Activated gamma-delta T cell (primary cell): ENCODE measurements around the gene LRBA.
"Not testable (repeated sequence)": the region's sequence is repeated elsewhere in the genome, so short reads cannot be mapped to it uniquely, and the experiment has no call there.

Experiments
- DNase-seq: peaks from one replicate; lab custom pipeline; 2025; lab: John Stamatoyannopoulos, UW
- total RNA-seq, 2 donors: gene quantifications; one replicate each; lab custom pipeline; 2026; lab: John Stamatoyannopoulos, UW

Gene LRBA
- total RNA-seq: 327 to 352 reads per million in 2 donors

- DNase-seq: peak; percentile 49
These were observed at the start of gene LRBA for GRCh38 chr4:151014521-151015458. LRBA (minus strand) TSS chr4:151015284; CDS start chr4:151014642, 642 bp downstream.

GRCh38 chr4:151063143-151063542 is 48.1 kb upstream of the LRBA start:
- DNase-seq: not testable (repeated sequence)

GRCh38 chr4:151055539-151055938 is 40.5 kb upstream of the LRBA start:
- no peak for DNase-seq

- no peak for DNase-seq
These were observed 37.7 kb upstream of the LRBA start for GRCh38 chr4:151052785-151053184.

GRCh38 chr4:151049430-151049884 is 34.4 kb upstream of the LRBA start:
- DNase-seq: no peak

GRCh38 chr4:151048913-151049312 is 33.8 kb upstream of the LRBA start:
- DNase-seq: no peak

- DNase-seq: no peak
These were observed 31.5 kb upstream of the LRBA start for GRCh38 chr4:151046609-151047008.

GRCh38 chr4:151045907-151046306 is 30.8 kb upstream of the LRBA start:
- DNase-seq: no peak

- no peak for DNase-seq
These were observed 28.9 kb upstream of the LRBA start for GRCh38 chr4:151043803-151044515.

GRCh38 chr4:151039733-151040132 is 24.6 kb upstream of the LRBA start:
- no peak for DNase-seq

GRCh38 chr4:151038452-151039157 is 23.5 kb upstream of the LRBA start:
- no peak for DNase-seq

GRCh38 chr4:151035911-151036310 is 20.8 kb upstream of the LRBA start:
- no peak for DNase-seq

GRCh38 chr4:151035328-151035727 is 20.2 kb upstream of the LRBA start:
- DNase-seq: no peak

GRCh38 chr4:151034829-151035228 is 19.7 kb upstream of the LRBA start:
- no peak for DNase-seq

- DNase-seq: no peak
These were observed 16.9 kb upstream of the LRBA start for GRCh38 chr4:151031831-151032605.

- no peak for DNase-seq
These were observed 14.5 kb upstream of the LRBA start for GRCh38 chr4:151029537-151029936.

GRCh38 chr4:151029006-151029405 is 13.9 kb upstream of the LRBA start:
- DNase-seq: not testable (repeated sequence)

- no peak for DNase-seq
These were observed 10.7 kb upstream of the LRBA start for GRCh38 chr4:151025759-151026158.

- DNase-seq: no peak
These were observed 7.5 kb upstream of the LRBA start for GRCh38 chr4:151022586-151022985.

- DNase-seq: no peak
These were observed 6.7 kb upstream of the LRBA start for GRCh38 chr4:151021637-151022334.
